ENCODE results near the gene MACO1. TPM values are rescaled to one million over a fixed set of nuclear protein-coding genes. Genes with fewer than 3 reads are reported as not detected.
"Not testable (repeated sequence)": the region's sequence is repeated elsewhere in the genome, so short reads cannot be mapped to it uniquely, and the experiment has no call there.

Gene MACO1
- total and polyA plus RNA-seq, 2 donors = 17.3 to 21.3 TPM

GRCh38 chr1:25445993-25446538 lies 15.4 kb downstream of the MACO1 start:
- peaks cover 5 to 10% of the 10 kb centered on the region in 2 donors for H3K4me1 ChIP-seq (ENCODE audit: control insufficient read depth in 2 of 2, insufficient read depth in 2 of 2, low read length in 2 of 2)
- no peak overlapping the region for H3K4me3 ChIP-seq (ENCODE audit: low read length in 2 of 2)
- H3K36me3 ChIP-seq (ENCODE audit: control insufficient read depth in 2 of 2, insufficient read depth in 2 of 2, low read length in 1 of 2) = peaks cover 10 to 24% of the 10 kb centered on the region in 2 donors
- H3K27me3 ChIP-seq (ENCODE audit: control insufficient read depth in 2 of 2, insufficient read depth in 1 of 2, low read length in 1 of 2) = no peaks in the 10 kb centered on the region
- DNase-seq (ENCODE audit: low read depth in 6 of 9, low spot score in 9 of 9) = no peak
- H3K27ac ChIP-seq (ENCODE audit: low read depth in 1 of 2, low read length in 1 of 2) = peak overlapping the region in 1 of 2 donors; percentile 12
- 69% methylated on average over 2 of the region's 2 CpGs for WGBS
- no peaks in the 10 kb centered on the region for H3K9me3 ChIP-seq (ENCODE audit: control insufficient read depth in 2 of 2, insufficient read depth in 1 of 2, low read length in 1 of 2)

DNA sequence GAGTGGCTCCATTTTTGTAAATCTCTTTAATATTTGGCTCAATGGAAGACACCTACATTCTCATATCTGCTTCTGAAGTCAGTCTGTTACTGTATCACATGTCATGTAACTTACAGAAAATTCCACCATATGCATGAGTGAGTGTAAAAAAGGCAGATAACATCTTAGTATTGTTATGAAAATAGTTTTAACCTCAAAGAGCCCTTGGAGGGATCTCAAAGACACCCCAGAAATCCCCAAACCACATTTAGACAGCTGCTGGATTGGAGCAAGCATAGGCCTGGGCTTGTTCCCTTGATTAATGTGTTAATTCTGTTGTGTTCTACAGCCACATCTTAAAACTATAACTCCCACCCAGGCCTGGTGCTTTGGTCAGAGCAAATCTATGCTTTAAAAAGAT lies 16.9 kb downstream of the MACO1 start:
- H3K27me3 ChIP-seq (ENCODE audit: control insufficient read depth in 2 of 2, insufficient read depth in 1 of 2, low read length in 1 of 2) = no peaks in the 10 kb centered on the region
- no peak overlapping the region for H3K27ac ChIP-seq (ENCODE audit: low read depth in 1 of 2, low read length in 1 of 2)
- no peak overlapping the region for H3K4me3 ChIP-seq (ENCODE audit: low read length in 2 of 2)
- no peaks in the 10 kb centered on the region for H3K9me3 ChIP-seq (ENCODE audit: control insufficient read depth in 2 of 2, insufficient read depth in 1 of 2, low read length in 1 of 2)
- H3K36me3 ChIP-seq (ENCODE audit: control insufficient read depth in 2 of 2, insufficient read depth in 2 of 2, low read length in 1 of 2) = peaks cover 10 to 29% of the 10 kb centered on the region in 2 donors
- DNase-seq (ENCODE audit: low read depth in 6 of 9, low spot score in 9 of 9) = no peak
- peaks cover 5 to 10% of the 10 kb centered on the region in 2 donors for H3K4me1 ChIP-seq (ENCODE audit: control insufficient read depth in 2 of 2, insufficient read depth in 2 of 2, low read length in 2 of 2)

GRCh38 chr1:25450891-25451290 lies 20.2 kb downstream of the MACO1 start:
- no peaks in the 10 kb centered on the region for H3K9me3 ChIP-seq (ENCODE audit: control insufficient read depth in 2 of 2, insufficient read depth in 1 of 2, low read length in 1 of 2)
- H3K27me3 ChIP-seq (ENCODE audit: control insufficient read depth in 2 of 2, insufficient read depth in 1 of 2, low read length in 1 of 2) = no peaks in the 10 kb centered on the region
- H3K4me3 ChIP-seq (ENCODE audit: low read length in 2 of 2) = no peak overlapping the region
- H3K4me1 ChIP-seq (ENCODE audit: control insufficient read depth in 2 of 2, insufficient read depth in 2 of 2, low read length in 2 of 2) = peaks cover 3 to 8% of the 10 kb centered on the region in 2 donors
- no peak for DNase-seq (ENCODE audit: low read depth in 6 of 9, low spot score in 9 of 9)
- peaks cover 16 to 41% of the 10 kb centered on the region in 2 donors for H3K36me3 ChIP-seq (ENCODE audit: control insufficient read depth in 2 of 2, insufficient read depth in 2 of 2, low read length in 1 of 2)
- WGBS = over 99% methylated on average over 2 of the region's 2 CpGs
- no peak overlapping the region for H3K27ac ChIP-seq (ENCODE audit: low read depth in 1 of 2, low read length in 1 of 2)

DNA sequence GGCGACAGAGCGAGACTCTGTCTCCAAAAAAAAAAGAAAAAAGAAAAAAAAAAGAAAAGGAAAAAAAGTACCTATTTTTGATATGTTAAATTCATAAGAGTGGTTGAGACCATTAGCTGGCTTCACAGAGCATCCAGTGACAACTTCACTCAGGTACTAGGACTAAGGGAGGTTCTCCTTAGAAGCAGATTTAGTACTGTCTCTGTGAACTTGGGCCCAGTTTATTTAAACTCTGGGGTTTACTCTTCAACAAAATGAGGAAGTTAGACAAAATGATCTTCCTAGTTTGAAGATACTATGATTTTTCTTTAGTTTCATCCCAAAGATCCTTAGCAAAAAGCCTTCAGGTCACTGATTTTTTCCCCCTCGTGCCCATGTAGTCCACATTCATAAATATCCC lies 21.2 kb downstream of the MACO1 start:
- Histone ChIP-seq H3K4me3 (ENCODE audit: low read length in 2 of 2) (no peak overlapping the region), H3K27ac (ENCODE audit: low read depth in 1 of 2, low read length in 1 of 2) (no peak overlapping the region), H3K9me3 (ENCODE audit: control insufficient read depth in 2 of 2, insufficient read depth in 1 of 2, low read length in 1 of 2) (no peaks in the 10 kb centered on the region), H3K36me3 (ENCODE audit: control insufficient read depth in 2 of 2, insufficient read depth in 2 of 2, low read length in 1 of 2) (peaks cover 18 to 44% of the 10 kb centered on the region in 2 donors), H3K4me1 (ENCODE audit: control insufficient read depth in 2 of 2, insufficient read depth in 2 of 2, low read length in 2 of 2) (peaks cover 2 to 3% of the 10 kb centered on the region in 2 donors), H3K27me3 (ENCODE audit: control insufficient read depth in 2 of 2, insufficient read depth in 1 of 2, low read length in 1 of 2) (no peaks in the 10 kb centered on the region)
- WGBS = 93% methylated on average over 3 of the region's 3 CpGs
- DNase-seq (ENCODE audit: low read depth in 6 of 9, low spot score in 9 of 9) = no peak

- H3K27me3 ChIP-seq (ENCODE audit: control insufficient read depth in 2 of 2, insufficient read depth in 1 of 2, low read length in 1 of 2) = no peaks in the 10 kb centered on the region
- H3K4me1 ChIP-seq (ENCODE audit: control insufficient read depth in 2 of 2, insufficient read depth in 2 of 2, low read length in 2 of 2) = no peaks in the 10 kb centered on the region
- no peak for DNase-seq (ENCODE audit: low read depth in 6 of 9, low spot score in 9 of 9)
- no peak overlapping the region for H3K27ac ChIP-seq (ENCODE audit: low read depth in 1 of 2, low read length in 1 of 2)
- H3K9me3 ChIP-seq (ENCODE audit: control insufficient read depth in 2 of 2, insufficient read depth in 1 of 2, low read length in 1 of 2) = peaks cover 0 to 1% of the 10 kb centered on the region in 2 donors
- peaks cover 34 to 48% of the 10 kb centered on the region in 2 donors for H3K36me3 ChIP-seq (ENCODE audit: control insufficient read depth in 2 of 2, insufficient read depth in 2 of 2, low read length in 1 of 2)
- 95% methylated on average over 4 of the region's 4 CpGs for WGBS
- H3K4me3 ChIP-seq (ENCODE audit: low read length in 2 of 2) = no peak overlapping the region
These were observed 25.8 kb downstream of the MACO1 start for GRCh38 chr1:25456502-25456901.

DNA sequence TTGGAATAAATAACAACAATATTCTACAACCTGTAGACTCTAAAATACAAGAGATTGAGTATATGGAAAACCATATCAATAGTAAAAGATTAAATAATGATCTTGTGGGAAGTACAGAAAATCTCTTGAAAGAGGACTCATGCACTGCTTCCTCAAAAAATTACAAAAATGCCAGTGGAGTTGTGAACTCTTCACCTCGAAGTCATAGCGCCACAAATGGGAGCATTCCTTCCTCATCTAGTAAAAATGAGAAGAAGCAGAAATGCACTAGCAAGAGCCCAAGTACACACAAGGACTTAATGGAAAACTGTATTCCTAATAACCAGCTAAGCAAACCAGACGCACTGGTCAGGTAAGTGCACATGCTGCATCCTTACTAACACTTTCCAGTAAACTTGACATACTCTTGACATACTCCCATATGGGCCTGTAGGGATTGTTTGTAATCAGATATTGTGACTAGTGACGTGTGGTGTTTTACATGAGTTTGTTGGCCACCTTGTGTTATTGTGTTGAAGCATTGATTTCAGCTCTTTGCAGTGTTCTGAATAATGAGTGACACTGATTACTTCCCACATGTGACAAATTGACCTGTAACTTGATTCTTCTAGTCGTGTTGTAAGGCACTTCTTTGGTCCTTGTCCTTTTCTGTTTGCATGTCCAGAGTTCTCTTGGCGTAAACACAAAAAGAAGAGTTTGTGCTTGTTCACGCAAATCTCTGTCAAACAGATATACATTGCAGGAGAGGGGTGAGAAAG lies 28.0 kb downstream of the MACO1 start:
- peaks cover 38 to 54% of the 10 kb centered on the region in 2 donors for H3K36me3 ChIP-seq (ENCODE audit: control insufficient read depth in 2 of 2, insufficient read depth in 2 of 2, low read length in 1 of 2)
- no peak for DNase-seq (ENCODE audit: low read depth in 6 of 9, low spot score in 9 of 9)
- no peak overlapping the region for H3K27ac ChIP-seq (ENCODE audit: low read depth in 1 of 2, low read length in 1 of 2)
- WGBS = 93% methylated on average over 7 of the region's 7 CpGs
- H3K4me1 ChIP-seq (ENCODE audit: control insufficient read depth in 2 of 2, insufficient read depth in 2 of 2, low read length in 2 of 2) = no peaks in the 10 kb centered on the region
- peaks cover 0 to 1% of the 10 kb centered on the region in 2 donors for H3K9me3 ChIP-seq (ENCODE audit: control insufficient read depth in 2 of 2, insufficient read depth in 1 of 2, low read length in 1 of 2)
- H3K27me3 ChIP-seq (ENCODE audit: control insufficient read depth in 2 of 2, insufficient read depth in 1 of 2, low read length in 1 of 2) = no peaks in the 10 kb centered on the region
- H3K4me3 ChIP-seq (ENCODE audit: low read length in 2 of 2) = no peak overlapping the region

GRCh38 chr1:25460020-25460419 lies 29.3 kb downstream of the MACO1 start:
- peaks cover 33 to 49% of the 10 kb centered on the region in 2 donors for H3K36me3 ChIP-seq (ENCODE audit: control insufficient read depth in 2 of 2, insufficient read depth in 2 of 2, low read length in 1 of 2)
- no peak for DNase-seq (ENCODE audit: low read depth in 6 of 9, low spot score in 9 of 9)

GRCh38 chr1:25460816-25461215 lies 30.1 kb downstream of the MACO1 start:
- not testable (repeated sequence) for H3K9me3 ChIP-seq (ENCODE audit: control insufficient read depth in 2 of 2, insufficient read depth in 1 of 2, low read length in 1 of 2); H3K4me1 ChIP-seq (ENCODE audit: control insufficient read depth in 2 of 2, insufficient read depth in 2 of 2, low read length in 2 of 2); H3K4me3 ChIP-seq (ENCODE audit: low read length in 2 of 2); DNase-seq (ENCODE audit: low read depth in 6 of 9, low spot score in 9 of 9); H3K27ac ChIP-seq (ENCODE audit: low read depth in 1 of 2, low read length in 1 of 2); H3K27me3 ChIP-seq (ENCODE audit: control insufficient read depth in 2 of 2, insufficient read depth in 1 of 2, low read length in 1 of 2)
- 78% methylated on average over 4 of the region's 4 CpGs for WGBS
- H3K36me3 ChIP-seq (ENCODE audit: control insufficient read depth in 2 of 2, insufficient read depth in 2 of 2, low read length in 1 of 2) = peaks cover 39 to 52% of the 10 kb centered on the region in 2 donors

More at GRCh38 chr1:25460020-25460419, 29.3 kb downstream of the MACO1 start:
- 98% methylated on average over 3 of the region's 3 CpGs for WGBS
- Histone ChIP-seq H3K4me3 (ENCODE audit: low read length in 2 of 2) (no peak overlapping the region), H3K27me3 (ENCODE audit: control insufficient read depth in 2 of 2, insufficient read depth in 1 of 2, low read length in 1 of 2) (no peaks in the 10 kb centered on the region), H3K4me1 (ENCODE audit: control insufficient read depth in 2 of 2, insufficient read depth in 2 of 2, low read length in 2 of 2) (no peaks in the 10 kb centered on the region), H3K27ac (ENCODE audit: low read depth in 1 of 2, low read length in 1 of 2) (no peak overlapping the region), H3K9me3 (ENCODE audit: control insufficient read depth in 2 of 2, insufficient read depth in 1 of 2, low read length in 1 of 2) (peaks cover 0 to 1% of the 10 kb centered on the region in 2 donors)

GRCh38 chr1:25461849-25462248 lies 31.2 kb downstream of the MACO1 start:
- Histone ChIP-seq H3K27me3 (ENCODE audit: control insufficient read depth in 2 of 2, insufficient read depth in 1 of 2, low read length in 1 of 2) (no peaks in the 10 kb centered on the region), H3K4me3 (ENCODE audit: low read length in 2 of 2) (no peak overlapping the region), H3K27ac (ENCODE audit: low read depth in 1 of 2, low read length in 1 of 2) (no peak overlapping the region), H3K36me3 (ENCODE audit: control insufficient read depth in 2 of 2, insufficient read depth in 2 of 2, low read length in 1 of 2) (peaks cover 33 to 44% of the 10 kb centered on the region in 2 donors), H3K4me1 (ENCODE audit: control insufficient read depth in 2 of 2, insufficient read depth in 2 of 2, low read length in 2 of 2) (peaks cover 0 to 1% of the 10 kb centered on the region in 2 donors), H3K9me3 (ENCODE audit: control insufficient read depth in 2 of 2, insufficient read depth in 1 of 2, low read length in 1 of 2) (peaks cover 0 to 1% of the 10 kb centered on the region in 2 donors)
- WGBS = 60% methylated on average over 2 of the region's 2 CpGs
- DNase-seq (ENCODE audit: low read depth in 6 of 9, low spot score in 9 of 9) = no peak

Measured in thymus (tissue), 11 donors.